Measurements from ENCODE around the gene LRRFIP1. TPM values are rescaled to one million over a fixed set of nuclear protein-coding genes. Genes with fewer than 3 reads are reported as not detected.
A peak's percentile ranks its signal among the peaks of the same experiment; 100 is the strongest.

Gene LRRFIP1
- total and polyA plus RNA-seq, 2 of the 13 experiments (the other 11 are each of a cell fraction or from before 2014, with no cell fraction given): 15.9 to 40.5 TPM

GRCh38 chr2:237673130-237674001 is 46.0 kb downstream of the LRRFIP1 start (continued):
- TF ChIP-seq ZNF790 (CRISPR knock-in tag; IDR thresholded peaks at IDR 0.05; ENCODE audit: borderline replicate concordance) (no peak), ZNF235 (CRISPR knock-in tag; IDR thresholded peaks at IDR 0.05; ENCODE audit: borderline replicate concordance) (no peak), TEF (CRISPR knock-in tag; IDR thresholded peaks at IDR 0.05) (no peak), ZNF550 (CRISPR knock-in tag; IDR thresholded peaks at IDR 0.05; ENCODE audit: borderline replicate concordance) (no peak), HNRNPL (IDR thresholded peaks at IDR 0.05; ENCODE audit: low read depth, low read length) (0 out of 2 replicates have a peak, but pooled peaks have one; percentile 20), ZNF563 (CRISPR knock-in tag; IDR thresholded peaks at IDR 0.05) (no peak), THYN1 (CRISPR knock-in tag; IDR thresholded peaks at IDR 0.05; ENCODE audit: borderline replicate concordance, low read depth) (no peak), EED (CRISPR knock-in tag; IDR thresholded peaks at IDR 0.05) (no peak), ZNF460 (CRISPR knock-in tag; IDR thresholded peaks at IDR 0.05; ENCODE audit: borderline replicate concordance) (no peak), MED1 (CRISPR knock-in tag; IDR thresholded peaks at IDR 0.05) (0 out of 2 replicates have a peak, but pooled peaks have one; percentile 21), AKAP8 (CRISPR knock-in tag; IDR thresholded peaks at IDR 0.05) (no peak), NONO (IDR thresholded peaks at IDR 0.05) (no peak), NONO (CRISPR knock-in tag; conservative IDR thresholded peaks at IDR 0.05) (peak; percentile 53; the same call in 1 of the 2 replicates), FOXK2 (IDR thresholded peaks at IDR 0.05) (peak; percentile 22; the same call in 1 of the 2 replicates), ZBED4 (CRISPR knock-in tag; IDR thresholded peaks at IDR 0.05; ENCODE audit: borderline replicate concordance) (no peak), ZNF580 (CRISPR knock-in tag; IDR thresholded peaks at IDR 0.05; ENCODE audit: borderline replicate concordance, low read depth) (peak; percentile 67; the same call in 1 of the 2 replicates), KAT8 (CRISPR knock-in tag; IDR thresholded peaks at IDR 0.05) (0 out of 2 replicates have a peak, but pooled peaks have one; percentile 30)
- TF ChIP-seq, protein P1, sequence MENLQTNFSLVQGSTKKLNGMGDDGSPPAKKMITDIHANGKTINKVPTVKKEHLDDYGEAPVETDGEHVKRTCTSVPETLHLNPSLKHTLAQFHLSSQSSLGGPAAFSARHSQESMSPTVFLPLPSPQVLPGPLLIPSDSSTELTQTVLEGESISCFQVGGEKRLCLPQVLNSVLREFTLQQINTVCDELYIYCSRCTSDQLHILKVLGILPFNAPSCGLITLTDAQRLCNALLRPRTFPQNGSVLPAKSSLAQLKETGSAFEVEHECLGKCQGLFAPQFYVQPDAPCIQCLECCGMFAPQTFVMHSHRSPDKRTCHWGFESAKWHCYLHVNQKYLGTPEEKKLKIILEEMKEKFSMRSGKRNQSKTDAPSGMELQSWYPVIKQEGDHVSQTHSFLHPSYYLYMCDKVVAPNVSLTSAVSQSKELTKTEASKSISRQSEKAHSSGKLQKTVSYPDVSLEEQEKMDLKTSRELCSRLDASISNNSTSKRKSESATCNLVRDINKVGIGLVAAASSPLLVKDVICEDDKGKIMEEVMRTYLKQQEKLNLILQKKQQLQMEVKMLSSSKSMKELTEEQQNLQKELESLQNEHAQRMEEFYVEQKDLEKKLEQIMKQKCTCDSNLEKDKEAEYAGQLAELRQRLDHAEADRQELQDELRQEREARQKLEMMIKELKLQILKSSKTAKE (CRISPR knock-in tag; IDR thresholded peaks at IDR 0.05; ENCODE audit: borderline replicate concordance): no peak
- TF ChIP-seq, protein P2, sequence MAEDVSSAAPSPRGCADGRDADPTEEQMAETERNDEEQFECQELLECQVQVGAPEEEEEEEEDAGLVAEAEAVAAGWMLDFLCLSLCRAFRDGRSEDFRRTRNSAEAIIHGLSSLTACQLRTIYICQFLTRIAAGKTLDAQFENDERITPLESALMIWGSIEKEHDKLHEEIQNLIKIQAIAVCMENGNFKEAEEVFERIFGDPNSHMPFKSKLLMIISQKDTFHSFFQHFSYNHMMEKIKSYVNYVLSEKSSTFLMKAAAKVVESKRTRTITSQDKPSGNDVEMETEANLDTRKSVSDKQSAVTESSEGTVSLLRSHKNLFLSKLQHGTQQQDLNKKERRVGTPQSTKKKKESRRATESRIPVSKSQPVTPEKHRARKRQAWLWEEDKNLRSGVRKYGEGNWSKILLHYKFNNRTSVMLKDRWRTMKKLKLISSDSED (CRISPR knock-in tag; IDR thresholded peaks at IDR 0.05): no peak
- TF ChIP-seq, protein P3, sequence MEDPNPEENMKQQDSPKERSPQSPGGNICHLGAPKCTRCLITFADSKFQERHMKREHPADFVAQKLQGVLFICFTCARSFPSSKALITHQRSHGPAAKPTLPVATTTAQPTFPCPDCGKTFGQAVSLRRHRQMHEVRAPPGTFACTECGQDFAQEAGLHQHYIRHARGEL (CRISPR knock-in tag; IDR thresholded peaks at IDR 0.05): no peak

Data from HepG2 (cell line).